HG03097 (cell line): Measurements from ENCODE around the gene TRUB1.
A peak's percentile ranks its signal among the peaks of the same experiment; 100 is the strongest.
"Not testable (repeated sequence)": the region's sequence is repeated elsewhere in the genome, so short reads cannot be mapped to it uniquely, and the experiment has no call there.

Source experiments
- ATAC-seq: cut with Tn5 transposase; IDR thresholded peaks from one replicate; pipeline ENCODE4 v1.9.1; 2021; ENCODE audit not compliant: unreplicated experiment, low FRiP score

TRUB1 gene

GRCh38 chr10:114923551-114923950 is 14.4 kb upstream of the TRUB1 start:
- no peak for ATAC-seq

- ATAC-seq, result peak; percentile 81
Observed at GRCh38 chr10:114925587-114926586, 12.1 kb upstream of the TRUB1 start.

- no peak for ATAC-seq
Observed at GRCh38 chr10:114928818-114929217, 9.2 kb upstream of the TRUB1 start.

- no peak for ATAC-seq
Observed at GRCh38 chr10:114930320-114930719, 7.7 kb upstream of the TRUB1 start.

GRCh38 chr10:114931072-114931679 is 6.8 kb upstream of the TRUB1 start:
- no peak for ATAC-seq

- ATAC-seq, result no peak
Observed at GRCh38 chr10:114932225-114932624, 5.8 kb upstream of the TRUB1 start.

GRCh38 chr10:114932945-114933344 is 5.0 kb upstream of the TRUB1 start:
- no peak for ATAC-seq

- ATAC-seq, result no peak
Observed at GRCh38 chr10:114933588-114933987, 4.4 kb upstream of the TRUB1 start.

GRCh38 chr10:114933995-114934394 is 4.0 kb upstream of the TRUB1 start:
- ATAC-seq, result not testable (repeated sequence)

- no peak for ATAC-seq
Observed at GRCh38 chr10:114938856-114939193, 830 bp downstream of the TRUB1 start.

- ATAC-seq, result no peak
Observed at GRCh38 chr10:114940735-114941134, 2.7 kb downstream of the TRUB1 start.

GRCh38 chr10:114943000-114943399 is 5.0 kb downstream of the TRUB1 start:
- ATAC-seq, result no peak

GRCh38 chr10:114953047-114953446 is 15.1 kb downstream of the TRUB1 start:
- ATAC-seq, result no peak

- no peak for ATAC-seq
Observed at GRCh38 chr10:114955984-114956383, 18.0 kb downstream of the TRUB1 start.

- ATAC-seq, result peak; percentile 50
Observed at GRCh38 chr10:114956466-114956865, 18.5 kb downstream of the TRUB1 start.

- no peak for ATAC-seq
Observed at GRCh38 chr10:114957122-114957521, 19.1 kb downstream of the TRUB1 start.

GRCh38 chr10:114957673-114958072 is 19.7 kb downstream of the TRUB1 start:
- ATAC-seq, result no peak

GRCh38 chr10:114962441-114962840 is 24.4 kb downstream of the TRUB1 start:
- ATAC-seq, result no peak

GRCh38 chr10:114963908-114964307 is 25.9 kb downstream of the TRUB1 start:
- ATAC-seq, result no peak

- ATAC-seq, result no peak
Observed at GRCh38 chr10:114967071-114967470, 29.1 kb downstream of the TRUB1 start.

- ATAC-seq, result no peak
Observed at GRCh38 chr10:114970515-114970914, 32.5 kb downstream of the TRUB1 start.

GRCh38 chr10:114973306-114973705 is 35.3 kb downstream of the TRUB1 start:
- no peak for ATAC-seq
